Measurements from ENCODE around the gene MLXIP.

DNA sequence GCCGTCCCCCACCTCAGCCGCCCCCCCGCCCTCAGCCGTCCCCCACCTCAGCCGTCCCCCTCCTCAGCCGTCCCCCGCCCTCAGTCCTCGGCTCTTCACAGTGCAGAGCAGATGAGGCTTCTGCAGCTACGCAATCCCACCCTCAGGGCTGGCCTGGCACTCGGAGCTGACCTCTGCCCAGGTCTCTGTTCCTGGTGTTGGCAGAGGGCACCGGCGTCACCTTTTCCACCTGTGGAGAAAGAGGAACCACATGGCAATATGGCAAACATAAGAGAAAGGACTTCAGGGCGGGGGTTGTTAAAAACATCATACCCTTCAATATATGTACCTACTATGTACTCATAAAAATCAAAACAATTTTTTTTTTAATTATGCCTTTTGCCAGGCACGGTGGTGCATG is 45.8 kb downstream of the MLXIP start:
- no peak for TF ChIP-seq POLR2A (IDR thresholded peaks at IDR 0.05)
- TF ChIP-seq, protein P1, sequence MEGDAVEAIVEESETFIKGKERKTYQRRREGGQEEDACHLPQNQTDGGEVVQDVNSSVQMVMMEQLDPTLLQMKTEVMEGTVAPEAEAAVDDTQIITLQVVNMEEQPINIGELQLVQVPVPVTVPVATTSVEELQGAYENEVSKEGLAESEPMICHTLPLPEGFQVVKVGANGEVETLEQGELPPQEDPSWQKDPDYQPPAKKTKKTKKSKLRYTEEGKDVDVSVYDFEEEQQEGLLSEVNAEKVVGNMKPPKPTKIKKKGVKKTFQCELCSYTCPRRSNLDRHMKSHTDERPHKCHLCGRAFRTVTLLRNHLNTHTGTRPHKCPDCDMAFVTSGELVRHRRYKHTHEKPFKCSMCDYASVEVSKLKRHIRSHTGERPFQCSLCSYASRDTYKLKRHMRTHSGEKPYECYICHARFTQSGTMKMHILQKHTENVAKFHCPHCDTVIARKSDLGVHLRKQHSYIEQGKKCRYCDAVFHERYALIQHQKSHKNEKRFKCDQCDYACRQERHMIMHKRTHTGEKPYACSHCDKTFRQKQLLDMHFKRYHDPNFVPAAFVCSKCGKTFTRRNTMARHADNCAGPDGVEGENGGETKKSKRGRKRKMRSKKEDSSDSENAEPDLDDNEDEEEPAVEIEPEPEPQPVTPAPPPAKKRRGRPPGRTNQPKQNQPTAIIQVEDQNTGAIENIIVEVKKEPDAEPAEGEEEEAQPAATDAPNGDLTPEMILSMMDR (IDR thresholded peaks at IDR 0.05) = no peak

Data from right lobe of liver (tissue), 4 donors.